ENCODE measurements around the gene MARCHF2.
"Not testable (repeated sequence)": the region's sequence is repeated elsewhere in the genome, so short reads cannot be mapped to it uniquely, and the experiment has no call there.

MARCHF2 gene

DNA sequence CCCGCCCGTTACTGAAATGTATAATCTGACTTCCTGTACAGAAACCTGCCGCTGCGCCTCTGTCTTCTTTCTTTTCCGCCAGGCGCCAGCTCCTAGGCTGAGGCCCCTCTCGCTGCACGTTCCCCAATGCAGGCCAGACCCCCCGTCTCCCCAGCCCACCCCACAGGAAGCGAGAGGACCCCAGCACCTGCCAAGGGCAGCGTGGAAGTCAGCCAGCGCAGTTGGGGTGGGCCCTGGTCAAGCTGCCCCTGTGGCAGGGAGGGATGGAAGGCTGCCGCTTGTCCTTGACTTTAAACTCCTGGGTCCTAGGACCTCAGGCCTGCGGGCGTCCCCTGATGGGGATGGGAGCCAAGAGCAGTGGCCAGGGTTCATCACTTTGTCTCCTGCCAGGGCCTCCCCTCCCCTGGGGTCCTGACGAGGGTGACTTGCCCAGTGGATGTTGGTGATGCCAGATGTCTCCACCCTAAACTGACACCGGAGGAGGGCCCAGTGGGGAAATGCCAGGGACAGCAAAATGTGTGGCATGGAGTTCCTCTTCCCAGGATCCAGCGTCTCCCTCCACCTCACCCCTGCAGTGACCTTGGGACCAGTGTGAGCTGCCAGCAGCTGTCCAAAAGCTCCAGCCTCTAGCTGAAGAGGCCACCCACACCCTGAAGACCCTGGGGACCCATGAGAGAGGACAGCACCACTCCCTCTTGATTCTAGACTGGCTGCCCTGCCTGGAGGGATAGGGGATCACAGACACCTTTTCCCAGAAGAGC, 8.5 kb upstream of the MARCHF2 start:
- H3K4me3 ChIP-seq (ENCODE audit: control insufficient read depth in 1 of 7, extremely low read depth in 1 of 7, insufficient read depth in 4 of 7, low read depth in 2 of 7, low read length in 6 of 7): no peak overlapping the region
- H3K36me3 ChIP-seq (ENCODE audit: control insufficient read depth in 4 of 4, insufficient read depth in 4 of 4, low read length in 3 of 4): peaks cover 7 to 47% (median 33%) of the 10 kb centered on the region in 4 experiments
- H3K27me3 ChIP-seq (replicated peaks in 2 of 5; ENCODE audit: control insufficient read depth in 4 of 5, insufficient read depth in 5 of 5, low read length in 4 of 5): no peaks in the 10 kb centered on the region
- H3K4me1 ChIP-seq (ENCODE audit: control extremely low read depth in 1 of 4, control insufficient read depth in 4 of 4, insufficient read depth in 4 of 4, low read length in 3 of 4): no peaks in the 10 kb centered on the region
- no peaks in the 10 kb centered on the region for H3K9me3 ChIP-seq (ENCODE audit: control extremely low read depth in 1 of 5, control insufficient read depth in 4 of 5, insufficient read depth in 2 of 5, low read depth in 1 of 5, low read length in 4 of 5)
- no peak overlapping the region for H3K27ac ChIP-seq (ENCODE audit: insufficient read depth in 1 of 2, low read depth in 1 of 2, low read length in 2 of 2, poor library complexity in 1 of 2, severe bottlenecking in 2 of 2)
- CTCF ChIA-PET: interaction anchor here (0.8 kb wide), 1 partner anchor 10 kb away, joined by 3 read pairs; no protein-coding TSS in a partner anchor
- POLR2A ChIA-PET: no interaction called here
- WGBS (ENCODE audit: insufficient coverage): 98% methylated on average over 6 of the region's 18 CpGs
- DNase-seq: no peak

DNA sequence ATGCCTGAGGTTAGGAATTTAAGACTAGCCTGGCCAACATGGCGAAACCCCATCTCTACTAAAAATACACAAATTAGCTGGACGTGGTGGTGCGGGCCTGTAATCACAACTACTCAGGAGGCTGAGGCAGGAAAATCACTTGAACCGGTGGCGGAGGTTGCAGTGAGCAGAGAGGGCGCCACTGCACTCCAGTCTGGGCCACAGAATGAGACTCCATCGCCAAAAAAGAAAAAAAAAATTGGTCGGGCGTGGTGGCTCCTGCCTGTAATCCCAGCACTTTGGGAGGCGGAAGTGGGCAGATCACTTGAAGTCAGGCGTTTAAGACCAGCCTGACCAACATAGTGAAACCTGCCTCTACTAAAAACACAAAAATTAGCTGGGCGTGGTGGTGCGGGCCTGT, 2.4 kb upstream of the MARCHF2 start:
- not testable (repeated sequence) for DNase-seq; H3K27me3 ChIP-seq (replicated peaks in 2 of 5; ENCODE audit: control insufficient read depth in 4 of 5, insufficient read depth in 5 of 5, low read length in 4 of 5); H3K9me3 ChIP-seq (ENCODE audit: control extremely low read depth in 1 of 5, control insufficient read depth in 4 of 5, insufficient read depth in 2 of 5, low read depth in 1 of 5, low read length in 4 of 5); H3K27ac ChIP-seq (ENCODE audit: insufficient read depth in 1 of 2, low read depth in 1 of 2, low read length in 2 of 2, poor library complexity in 1 of 2, severe bottlenecking in 2 of 2); H3K4me3 ChIP-seq (ENCODE audit: control insufficient read depth in 1 of 7, extremely low read depth in 1 of 7, insufficient read depth in 4 of 7, low read depth in 2 of 7, low read length in 6 of 7); H3K36me3 ChIP-seq (ENCODE audit: control insufficient read depth in 4 of 4, insufficient read depth in 4 of 4, low read length in 3 of 4)
- WGBS (ENCODE audit: insufficient coverage): 95% methylated on average over 6 of the region's 13 CpGs
- ChIA-PET POLR2A (interaction anchor here (0.7 kb wide), 1 partner anchor 1528 kb away, joined by 3 read pairs; no protein-coding TSS in a partner anchor), CTCF (interaction anchor here (1.2 to 2.1 kb wide), 5 partner anchors 31 to 72 kb away, joined by 3 to 10 read pairs (median 5); no protein-coding TSS in a partner anchor)
- peaks cover 5 to 23% (median 21%) of the 10 kb centered on the region in 4 experiments for H3K4me1 ChIP-seq (ENCODE audit: control extremely low read depth in 1 of 4, control insufficient read depth in 4 of 4, insufficient read depth in 4 of 4, low read length in 3 of 4)

GRCh38 chr19:8413629-8413995, 507 bp downstream of the MARCHF2 start:
- WGBS (ENCODE audit: insufficient coverage): 0% methylated on average over 1 of the region's 3 CpGs
- peak overlapping the region; percentile 53 to 89 (median 79) for H3K4me3 ChIP-seq (ENCODE audit: control insufficient read depth in 1 of 7, extremely low read depth in 1 of 7, insufficient read depth in 4 of 7, low read depth in 2 of 7, low read length in 6 of 7)
- ChIA-PET POLR2A (interaction anchor here (1.4 to 2.8 kb wide), 2 partner anchors 23 to 31 kb away, joined by 4 to 13 read pairs; partner anchors contain the start of gene HNRNPM), CTCF (interaction anchor here (0.7 to 2.5 kb wide), 10 partner anchors 12 to 73 kb away, joined by 3 to 11 read pairs (median 3); no protein-coding TSS in a partner anchor)
- no peaks in the 10 kb centered on the region for H3K9me3 ChIP-seq (ENCODE audit: control extremely low read depth in 1 of 5, control insufficient read depth in 4 of 5, insufficient read depth in 2 of 5, low read depth in 1 of 5, low read length in 4 of 5)
- peaks cover 7 to 49% (median 45%) of the 10 kb centered on the region in 4 experiments for H3K4me1 ChIP-seq (ENCODE audit: control extremely low read depth in 1 of 4, control insufficient read depth in 4 of 4, insufficient read depth in 4 of 4, low read length in 3 of 4)
- peak overlapping the region in 1 of 2 experiments; percentile 70 for H3K27ac ChIP-seq (ENCODE audit: insufficient read depth in 1 of 2, low read depth in 1 of 2, low read length in 2 of 2, poor library complexity in 1 of 2, severe bottlenecking in 2 of 2)
- no peaks in the 10 kb centered on the region for H3K27me3 ChIP-seq (replicated peaks in 2 of 5; ENCODE audit: control insufficient read depth in 4 of 5, insufficient read depth in 5 of 5, low read length in 4 of 5)
- no peaks in the 10 kb centered on the region for H3K36me3 ChIP-seq (ENCODE audit: control insufficient read depth in 4 of 4, insufficient read depth in 4 of 4, low read length in 3 of 4)
- no peak for DNase-seq

DNA sequence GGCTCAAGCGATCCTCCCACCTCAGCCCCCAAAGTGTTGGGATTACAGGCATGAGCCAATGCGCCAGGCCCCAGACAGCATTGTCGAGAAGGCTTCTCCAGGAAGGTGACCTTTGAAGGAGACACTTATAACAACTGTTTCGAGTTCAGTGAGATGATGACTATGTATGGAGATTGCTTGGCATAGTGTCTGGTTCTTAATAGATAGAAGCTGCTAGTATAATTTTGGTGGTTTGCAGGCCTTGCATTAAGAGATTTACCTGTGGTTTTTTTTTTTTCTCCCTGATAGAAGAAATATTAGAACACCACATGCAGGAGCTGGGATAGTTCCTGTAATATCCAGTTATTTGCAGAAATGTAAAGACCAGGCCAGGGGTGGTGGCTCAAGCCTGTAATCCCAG, 3.7 kb downstream of the MARCHF2 start:
- 95% methylated on average over 3 of the region's 4 CpGs for WGBS (ENCODE audit: insufficient coverage)
- Histone ChIP-seq H3K9me3 (ENCODE audit: control extremely low read depth in 1 of 5, control insufficient read depth in 4 of 5, insufficient read depth in 2 of 5, low read depth in 1 of 5, low read length in 4 of 5) (no peaks in the 10 kb centered on the region), H3K4me1 (ENCODE audit: control extremely low read depth in 1 of 4, control insufficient read depth in 4 of 4, insufficient read depth in 4 of 4, low read length in 3 of 4) (peaks cover 6 to 51% (median 45%) of the 10 kb centered on the region in 4 experiments), H3K27ac (ENCODE audit: insufficient read depth in 1 of 2, low read depth in 1 of 2, low read length in 2 of 2, poor library complexity in 1 of 2, severe bottlenecking in 2 of 2) (no peak overlapping the region), H3K36me3 (ENCODE audit: control insufficient read depth in 4 of 4, insufficient read depth in 4 of 4, low read length in 3 of 4) (peaks cover 0 to 4% (median 0%) of the 10 kb centered on the region in 4 experiments), H3K4me3 (ENCODE audit: control insufficient read depth in 1 of 7, extremely low read depth in 1 of 7, insufficient read depth in 4 of 7, low read depth in 2 of 7, low read length in 6 of 7) (no peak overlapping the region), H3K27me3 (replicated peaks in 2 of 5; ENCODE audit: control insufficient read depth in 4 of 5, insufficient read depth in 5 of 5, low read length in 4 of 5) (no peaks in the 10 kb centered on the region)
- no peak for DNase-seq
- CTCF ChIA-PET: interaction anchor here (0.6 to 1.9 kb wide), 3 partner anchors 21 to 161 kb away, joined by 3 to 7 read pairs (median 3); no protein-coding TSS in a partner anchor
- POLR2A ChIA-PET: interaction anchor here (0.6 to 0.8 kb wide), 2 partner anchors 28 to 39 kb away, joined by 3 to 6 read pairs; partner anchors contain the start of gene HNRNPM

DNA sequence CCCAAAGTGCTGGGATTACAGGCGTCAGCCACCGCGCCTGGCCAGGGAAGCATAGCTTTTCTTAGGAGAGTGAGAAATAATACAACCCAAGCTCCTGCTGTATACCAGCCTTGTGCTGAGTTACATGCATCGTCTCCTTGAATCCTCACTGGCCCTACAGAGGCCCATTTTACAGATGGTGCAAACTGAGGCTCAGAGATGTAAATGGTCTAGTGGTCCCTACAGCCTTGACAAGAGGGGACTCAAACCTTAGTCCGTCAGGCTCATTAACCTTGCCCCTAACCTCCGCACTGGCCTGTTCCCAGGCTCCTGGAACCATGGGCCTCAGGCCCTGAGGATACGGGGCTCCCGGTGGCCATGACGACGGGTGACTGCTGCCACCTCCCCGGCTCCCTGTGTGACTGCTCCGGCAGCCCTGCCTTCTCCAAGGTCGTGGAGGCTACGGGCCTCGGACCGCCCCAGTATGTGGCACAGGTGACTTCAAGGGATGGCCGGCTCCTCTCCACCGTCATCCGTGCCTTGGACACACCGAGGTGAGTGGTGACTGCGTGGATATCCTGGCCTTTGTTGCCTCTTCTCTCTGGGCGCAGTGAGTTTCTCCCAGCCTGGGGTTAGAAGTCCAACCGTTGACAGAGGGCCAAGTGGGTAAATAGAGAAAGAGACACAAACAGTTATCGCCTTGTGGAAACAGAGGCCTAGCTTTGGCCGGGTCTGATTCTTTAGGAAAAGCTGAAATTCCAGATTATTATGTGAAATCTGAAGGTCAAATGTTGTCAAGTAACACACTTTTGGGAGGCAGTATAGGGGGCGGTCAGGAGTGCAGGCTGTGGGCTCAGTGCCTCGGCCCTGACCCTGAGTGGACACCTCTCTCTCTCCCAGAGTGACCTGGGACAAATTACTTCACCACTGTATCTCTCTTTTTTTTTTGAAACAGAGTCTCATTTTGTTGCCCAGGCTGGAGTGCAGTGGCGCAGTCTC, 8.7 kb downstream of the MARCHF2 start:
- ChIA-PET POLR2A (interaction anchor here (0.7 kb wide), 1 partner anchor 54 kb away, joined by 3 read pairs; no protein-coding TSS in a partner anchor), CTCF (interaction anchor here (1.6 to 2.1 kb wide), 2 partner anchors 34 to 66 kb away, joined by 4 to 5 read pairs; no protein-coding TSS in a partner anchor)
- WGBS (ENCODE audit: insufficient coverage): 97% methylated on average over 27 of the region's 28 CpGs
- peaks cover 0 to 9% (median 2%) of the 10 kb centered on the region in 4 experiments for H3K36me3 ChIP-seq (ENCODE audit: control insufficient read depth in 4 of 4, insufficient read depth in 4 of 4, low read length in 3 of 4)
- no peak for DNase-seq
- H3K4me3 ChIP-seq (ENCODE audit: control insufficient read depth in 1 of 7, extremely low read depth in 1 of 7, insufficient read depth in 4 of 7, low read depth in 2 of 7, low read length in 6 of 7): no peak overlapping the region
- H3K27me3 ChIP-seq (replicated peaks in 2 of 5; ENCODE audit: control insufficient read depth in 4 of 5, insufficient read depth in 5 of 5, low read length in 4 of 5): no peaks in the 10 kb centered on the region
- no peak overlapping the region for H3K27ac ChIP-seq (ENCODE audit: insufficient read depth in 1 of 2, low read depth in 1 of 2, low read length in 2 of 2, poor library complexity in 1 of 2, severe bottlenecking in 2 of 2)
- no peaks in the 10 kb centered on the region for H3K9me3 ChIP-seq (ENCODE audit: control extremely low read depth in 1 of 5, control insufficient read depth in 4 of 5, insufficient read depth in 2 of 5, low read depth in 1 of 5, low read length in 4 of 5)
- H3K4me1 ChIP-seq (ENCODE audit: control extremely low read depth in 1 of 4, control insufficient read depth in 4 of 4, insufficient read depth in 4 of 4, low read length in 3 of 4): peaks cover 3 to 35% (median 32%) of the 10 kb centered on the region in 4 experiments

DNA sequence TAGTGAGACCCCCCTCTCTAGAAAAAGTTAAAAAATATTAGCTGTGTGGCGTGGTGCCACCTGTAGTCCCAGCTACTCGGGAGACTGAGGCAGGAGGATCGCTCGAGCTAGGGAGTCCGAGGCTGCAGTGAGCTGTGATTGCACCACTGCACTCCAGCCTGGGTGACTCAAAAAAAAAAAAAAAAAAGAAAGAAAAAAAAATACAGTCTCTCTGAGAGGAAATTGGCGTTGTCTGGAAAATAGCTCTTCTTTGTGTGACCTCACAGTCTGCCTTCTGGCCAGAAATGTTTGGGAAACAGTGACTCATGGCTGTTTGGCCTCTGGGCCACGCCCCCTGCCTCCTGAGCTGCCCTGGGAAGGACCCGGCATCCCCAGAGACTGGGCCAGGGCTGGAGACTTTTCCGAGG, 10.7 kb downstream of the MARCHF2 start:
- Histone ChIP-seq H3K36me3 (ENCODE audit: control insufficient read depth in 4 of 4, insufficient read depth in 4 of 4, low read length in 3 of 4) (peaks cover 0 to 10% (median 4%) of the 10 kb centered on the region in 4 experiments), H3K27ac (ENCODE audit: insufficient read depth in 1 of 2, low read depth in 1 of 2, low read length in 2 of 2, poor library complexity in 1 of 2, severe bottlenecking in 2 of 2) (peak overlapping the region in 1 of 2 experiments; percentile 61), H3K4me3 (ENCODE audit: control insufficient read depth in 1 of 7, extremely low read depth in 1 of 7, insufficient read depth in 4 of 7, low read depth in 2 of 7, low read length in 6 of 7) (peak overlapping the region in 1 of 7 experiments; percentile 42), H3K27me3 (replicated peaks in 2 of 5; ENCODE audit: control insufficient read depth in 4 of 5, insufficient read depth in 5 of 5, low read length in 4 of 5) (no peaks in the 10 kb centered on the region), H3K9me3 (ENCODE audit: control extremely low read depth in 1 of 5, control insufficient read depth in 4 of 5, insufficient read depth in 2 of 5, low read depth in 1 of 5, low read length in 4 of 5) (no peaks in the 10 kb centered on the region), H3K4me1 (ENCODE audit: control extremely low read depth in 1 of 4, control insufficient read depth in 4 of 4, insufficient read depth in 4 of 4, low read length in 3 of 4) (peaks cover 0 to 17% (median 14%) of the 10 kb centered on the region in 4 experiments)
- CTCF ChIA-PET: interaction anchor here (1.4 to 2.0 kb wide), 5 partner anchors 9 to 34 kb away, joined by 3 to 9 read pairs (median 4); partner anchors contain the start of gene HNRNPM
- WGBS (ENCODE audit: insufficient coverage): 80% methylated on average over 9 of the region's 9 CpGs
- POLR2A ChIA-PET: no interaction called here
- DNase-seq: peak in 2 of 3 donors; percentile 65 to 66

All from common myeloid progenitor, CD34-positive (primary cell).